Measurements from ENCODE around the gene PIP5K1B.
"Not testable (repeated sequence)": the region's sequence is repeated elsewhere in the genome, so short reads cannot be mapped to it uniquely, and the experiment has no call there.

PIP5K1B gene

GRCh38 chr9:68966496-68966944 lies 261.5 kb downstream of the PIP5K1B start:
- no peak for DNase-seq

GRCh38 chr9:68967800-68968199 lies 262.8 kb downstream of the PIP5K1B start:
- DNase-seq: no peak

GRCh38 chr9:68969538-68969937 lies 264.5 kb downstream of the PIP5K1B start:
- DNase-seq: no peak

- no peak for DNase-seq
These were observed 265.1 kb downstream of the PIP5K1B start for GRCh38 chr9:68970151-68970550.

GRCh38 chr9:68973619-68974018 lies 268.6 kb downstream of the PIP5K1B start:
- DNase-seq: no peak

GRCh38 chr9:68974431-68974830 lies 269.4 kb downstream of the PIP5K1B start:
- DNase-seq: no peak

- DNase-seq: no peak
These were observed 269.9 kb downstream of the PIP5K1B start for GRCh38 chr9:68974901-68975300.

GRCh38 chr9:68975365-68976043 lies 270.5 kb downstream of the PIP5K1B start:
- DNase-seq: no peak

- no peak for DNase-seq
These were observed 273.0 kb downstream of the PIP5K1B start for GRCh38 chr9:68978066-68978465.

GRCh38 chr9:68978501-68978900 lies 273.5 kb downstream of the PIP5K1B start:
- DNase-seq: no peak

GRCh38 chr9:68979538-68980314 lies 274.7 kb downstream of the PIP5K1B start:
- no peak for DNase-seq

- no peak for DNase-seq
These were observed 275.4 kb downstream of the PIP5K1B start for GRCh38 chr9:68980341-68980914.

- no peak for DNase-seq
These were observed 276.7 kb downstream of the PIP5K1B start for GRCh38 chr9:68981789-68982188.

- no peak for DNase-seq
These were observed 278.0 kb downstream of the PIP5K1B start for GRCh38 chr9:68983008-68983411.

- DNase-seq: no peak
These were observed 278.7 kb downstream of the PIP5K1B start for GRCh38 chr9:68983522-68984424.

- not testable (repeated sequence) for DNase-seq
These were observed 281.9 kb downstream of the PIP5K1B start for GRCh38 chr9:68986949-68987348.

GRCh38 chr9:68991457-68991856 lies 286.4 kb downstream of the PIP5K1B start:
- DNase-seq: no peak

- no peak for DNase-seq
These were observed 290.7 kb downstream of the PIP5K1B start for GRCh38 chr9:68995776-68996175.

- DNase-seq: no peak
These were observed 291.4 kb downstream of the PIP5K1B start for GRCh38 chr9:68996462-68996861.

- DNase-seq: no peak
These were observed 292.6 kb downstream of the PIP5K1B start for GRCh38 chr9:68997666-68998065.

GRCh38 chr9:68998385-68998784 lies 293.3 kb downstream of the PIP5K1B start:
- no peak for DNase-seq

GRCh38 chr9:68998812-68999211 lies 293.8 kb downstream of the PIP5K1B start:
- DNase-seq: no peak
